OCI-LY3 (cell line): ENCODE measurements around the gene TTPAL.

ENCODE experiments used
- EZH2phosphoT487 ChIP-seq: fragments of 200-600 bp; shearing (Covaris generic); IDR thresholded peaks from 2 replicates; pipeline ENCODE4 v1.6.1; 2018; ENCODE audit warnings: antibody characterized with exemption, mixed run types, low read depth
- TF ChIP-seq, protein P1 (sequence below): fragments of 200-600, 300-600 bp; sonication (generic); IDR thresholded peaks from 2 replicates; pipeline ENCODE4 v1.5.1; 2014; ENCODE audit warnings: antibody characterized with exemption, low read length, low read depth

DNA sequence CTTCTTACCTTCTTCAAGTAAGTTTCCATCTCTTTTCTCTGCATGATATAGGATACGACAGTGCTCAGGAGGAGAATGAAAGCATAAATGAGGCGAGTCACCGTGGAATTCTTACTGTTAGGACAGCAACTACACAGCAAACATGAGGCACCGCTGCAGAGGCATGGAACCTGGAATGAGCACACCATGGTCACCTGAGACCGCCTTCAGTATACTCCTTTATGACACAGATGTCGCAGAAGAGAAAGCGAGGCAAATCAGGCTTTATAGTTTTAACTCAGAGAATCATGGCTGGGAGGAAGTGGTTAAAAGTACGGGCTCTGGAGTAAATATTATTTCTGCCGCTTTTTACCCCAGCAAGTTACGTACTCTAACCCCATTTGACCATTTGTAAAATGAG is 38.2 kb downstream of the TTPAL start:
- TF ChIP-seq, protein P1, sequence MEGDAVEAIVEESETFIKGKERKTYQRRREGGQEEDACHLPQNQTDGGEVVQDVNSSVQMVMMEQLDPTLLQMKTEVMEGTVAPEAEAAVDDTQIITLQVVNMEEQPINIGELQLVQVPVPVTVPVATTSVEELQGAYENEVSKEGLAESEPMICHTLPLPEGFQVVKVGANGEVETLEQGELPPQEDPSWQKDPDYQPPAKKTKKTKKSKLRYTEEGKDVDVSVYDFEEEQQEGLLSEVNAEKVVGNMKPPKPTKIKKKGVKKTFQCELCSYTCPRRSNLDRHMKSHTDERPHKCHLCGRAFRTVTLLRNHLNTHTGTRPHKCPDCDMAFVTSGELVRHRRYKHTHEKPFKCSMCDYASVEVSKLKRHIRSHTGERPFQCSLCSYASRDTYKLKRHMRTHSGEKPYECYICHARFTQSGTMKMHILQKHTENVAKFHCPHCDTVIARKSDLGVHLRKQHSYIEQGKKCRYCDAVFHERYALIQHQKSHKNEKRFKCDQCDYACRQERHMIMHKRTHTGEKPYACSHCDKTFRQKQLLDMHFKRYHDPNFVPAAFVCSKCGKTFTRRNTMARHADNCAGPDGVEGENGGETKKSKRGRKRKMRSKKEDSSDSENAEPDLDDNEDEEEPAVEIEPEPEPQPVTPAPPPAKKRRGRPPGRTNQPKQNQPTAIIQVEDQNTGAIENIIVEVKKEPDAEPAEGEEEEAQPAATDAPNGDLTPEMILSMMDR = no peak
- TF ChIP-seq EZH2phosphoT487 = no peak
